PC-3 (cell line): Measurements from ENCODE around the gene POMT1.

Experiments used
- EZH2 ChIP-seq: fragments of 300-600 bp; sonication (generic); IDR thresholded peaks from one replicate; pipeline ENCODE4 v1.6.1; 2017; ENCODE audit warnings: antibody characterized with exemption, mild to moderate bottlenecking, low read length; ENCODE audit not compliant: unreplicated experiment
- EZH2phosphoT487 ChIP-seq: fragments of 300-600 bp; sonication (generic); IDR thresholded peaks from 2 replicates; pipeline ENCODE4 v1.6.1; 2018; ENCODE audit warnings: mild to moderate bottlenecking, antibody characterized with exemption, low read length, borderline replicate concordance
- TF ChIP-seq, protein P1 (sequence below): fragments of 300-600 bp; sonication (generic); conservative IDR thresholded peaks from 2 replicates; pipeline ENCODE4 v1.5.1; 2017; ENCODE audit warnings: antibody characterized with exemption, low read depth, mild to moderate bottlenecking, low read length

DNA sequence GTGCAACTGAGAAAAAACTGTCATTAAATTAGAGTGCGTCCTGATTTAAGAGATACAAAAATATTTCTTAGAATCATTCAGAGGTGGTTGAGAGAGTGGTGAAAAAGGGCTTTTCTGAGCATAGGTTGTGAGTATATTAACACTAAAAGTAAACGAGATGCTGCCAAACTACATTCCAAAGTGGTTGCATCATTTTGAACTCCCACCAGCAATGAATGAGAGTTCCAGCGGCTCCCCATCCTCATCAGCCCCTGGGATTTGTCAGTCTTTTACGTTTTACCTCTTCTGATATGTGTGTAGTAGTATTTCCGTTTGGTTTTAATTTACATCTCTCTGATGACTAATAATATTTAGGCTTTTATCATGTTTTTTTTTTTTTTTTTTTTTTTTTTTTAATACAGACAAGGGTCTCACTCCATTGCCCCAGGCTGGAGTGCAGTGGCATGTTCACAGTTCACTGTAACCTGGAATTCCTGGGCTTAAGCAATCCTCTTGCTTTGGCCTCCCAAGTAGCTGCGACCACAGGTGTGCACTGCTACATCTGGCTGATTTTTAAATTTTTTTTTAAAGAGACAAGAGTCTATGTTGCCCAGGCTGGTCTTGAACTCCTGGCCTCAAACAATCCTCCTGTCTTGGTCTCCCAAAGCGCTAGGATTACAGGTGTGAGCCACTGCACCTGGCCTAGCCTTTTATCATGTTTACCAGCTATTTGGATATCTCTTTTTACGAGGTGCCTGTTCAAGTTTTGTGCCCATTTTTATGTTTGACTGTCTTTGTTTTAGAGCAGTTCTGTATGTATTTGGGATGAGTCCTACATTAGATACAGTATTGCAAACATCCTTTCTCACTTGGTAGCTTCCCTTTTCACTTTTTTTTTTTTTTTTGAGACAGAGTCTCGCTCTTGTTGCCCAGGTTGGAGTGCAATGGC is 59.6 kb downstream of the POMT1 start:
- TF ChIP-seq, protein P1, sequence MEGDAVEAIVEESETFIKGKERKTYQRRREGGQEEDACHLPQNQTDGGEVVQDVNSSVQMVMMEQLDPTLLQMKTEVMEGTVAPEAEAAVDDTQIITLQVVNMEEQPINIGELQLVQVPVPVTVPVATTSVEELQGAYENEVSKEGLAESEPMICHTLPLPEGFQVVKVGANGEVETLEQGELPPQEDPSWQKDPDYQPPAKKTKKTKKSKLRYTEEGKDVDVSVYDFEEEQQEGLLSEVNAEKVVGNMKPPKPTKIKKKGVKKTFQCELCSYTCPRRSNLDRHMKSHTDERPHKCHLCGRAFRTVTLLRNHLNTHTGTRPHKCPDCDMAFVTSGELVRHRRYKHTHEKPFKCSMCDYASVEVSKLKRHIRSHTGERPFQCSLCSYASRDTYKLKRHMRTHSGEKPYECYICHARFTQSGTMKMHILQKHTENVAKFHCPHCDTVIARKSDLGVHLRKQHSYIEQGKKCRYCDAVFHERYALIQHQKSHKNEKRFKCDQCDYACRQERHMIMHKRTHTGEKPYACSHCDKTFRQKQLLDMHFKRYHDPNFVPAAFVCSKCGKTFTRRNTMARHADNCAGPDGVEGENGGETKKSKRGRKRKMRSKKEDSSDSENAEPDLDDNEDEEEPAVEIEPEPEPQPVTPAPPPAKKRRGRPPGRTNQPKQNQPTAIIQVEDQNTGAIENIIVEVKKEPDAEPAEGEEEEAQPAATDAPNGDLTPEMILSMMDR: no peak
- TF ChIP-seq EZH2 (no peak), EZH2phosphoT487 (no peak)
